Stimulated activated CD8-positive, alpha-beta memory T cell treated with anti-CD3 and anti-CD28 coated beads, Interleukin-12 subunit alpha, Interleukin-12 subunit beta, amount 100 ng/mL, for 4 hours (primary cell): ENCODE results near the gene KRT77.
A peak's percentile ranks its signal among the peaks of the same experiment; 100 is the strongest.
"Not testable (repeated sequence)": the region's sequence is repeated elsewhere in the genome, so short reads cannot be mapped to it uniquely, and the experiment has no call there.

Experiments
- DNase-seq: peaks from one replicate; pipeline ENCODE4 v3.0.0-alpha.2; 2020; ENCODE audit warnings: low read depth

KRT77 gene

DNA sequence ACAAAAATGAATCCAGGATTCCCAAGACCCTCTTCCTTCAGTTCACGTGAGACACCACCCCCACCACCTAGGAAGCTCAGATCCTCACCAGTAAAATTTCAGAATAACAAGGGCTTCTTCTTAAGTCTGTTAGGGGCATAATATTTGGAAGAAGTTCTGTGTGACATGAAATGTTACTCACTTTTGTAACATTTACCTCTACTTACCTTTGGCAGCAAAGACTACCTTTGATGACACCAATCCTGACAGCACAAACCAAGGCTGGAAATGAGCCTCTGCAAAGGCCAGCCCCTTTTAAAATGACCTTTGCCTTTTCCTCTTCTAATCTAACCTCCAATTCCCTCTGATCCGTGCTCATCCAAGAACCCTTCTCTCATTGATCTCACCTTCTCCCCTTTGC lies 19.4 kb upstream of the KRT77 start:
- DNase-seq: no peak

DNA sequence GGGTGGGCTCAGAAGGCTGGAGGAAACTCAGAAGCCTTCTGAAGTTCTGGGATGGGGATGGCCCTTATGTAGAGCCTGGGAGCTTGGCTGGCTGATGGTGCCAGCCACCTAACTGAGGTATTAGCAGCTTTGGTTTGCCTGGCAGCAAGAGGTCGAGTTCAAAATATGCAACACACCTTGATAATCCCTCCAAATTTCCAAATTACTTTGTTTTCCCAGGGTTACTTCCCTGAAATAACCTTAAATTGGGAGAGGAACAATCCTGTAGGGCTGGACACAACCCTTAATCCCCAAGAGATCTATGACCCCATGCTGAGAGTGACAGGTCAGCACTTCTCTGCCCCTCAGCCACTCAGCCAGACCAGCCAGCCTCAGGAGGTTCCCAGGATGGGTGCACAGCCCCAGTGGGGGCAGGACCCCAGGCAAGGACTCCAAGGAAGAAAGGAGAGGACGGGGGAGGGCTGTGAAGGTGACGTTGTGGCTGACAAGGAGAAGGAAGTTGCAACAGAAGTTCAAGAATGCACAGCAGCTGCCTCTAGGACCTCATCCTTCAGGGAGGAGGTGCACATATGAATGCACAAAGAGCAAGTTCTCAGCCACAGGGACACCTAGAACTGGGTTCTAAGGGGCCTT lies 18.6 kb upstream of the KRT77 start:
- no peak for DNase-seq

DNA sequence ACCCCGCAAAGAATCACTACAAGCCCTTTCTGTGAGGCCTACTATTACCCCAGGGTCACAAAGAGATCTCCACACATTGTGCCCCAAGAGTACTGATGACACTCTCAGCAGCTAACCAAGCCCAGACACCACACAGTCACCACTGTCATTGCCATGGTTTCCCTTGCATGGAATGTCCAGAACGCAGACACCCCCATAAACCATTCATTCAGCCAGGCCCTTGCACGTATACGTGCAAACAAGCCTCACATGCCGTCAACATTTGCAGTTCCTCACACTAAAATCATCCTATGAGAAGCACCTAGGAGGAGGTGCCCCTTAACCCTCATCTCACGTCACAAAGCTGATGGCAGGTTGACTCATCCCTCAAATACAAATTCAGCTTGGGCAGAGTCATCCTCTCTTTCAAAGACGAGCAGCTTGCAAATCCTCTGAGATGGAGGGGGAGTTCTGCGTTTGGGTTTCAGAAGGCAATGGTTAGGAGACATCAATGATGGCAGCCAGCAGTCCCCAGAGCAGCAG lies 17.1 kb upstream of the KRT77 start:
- no peak for DNase-seq

DNA sequence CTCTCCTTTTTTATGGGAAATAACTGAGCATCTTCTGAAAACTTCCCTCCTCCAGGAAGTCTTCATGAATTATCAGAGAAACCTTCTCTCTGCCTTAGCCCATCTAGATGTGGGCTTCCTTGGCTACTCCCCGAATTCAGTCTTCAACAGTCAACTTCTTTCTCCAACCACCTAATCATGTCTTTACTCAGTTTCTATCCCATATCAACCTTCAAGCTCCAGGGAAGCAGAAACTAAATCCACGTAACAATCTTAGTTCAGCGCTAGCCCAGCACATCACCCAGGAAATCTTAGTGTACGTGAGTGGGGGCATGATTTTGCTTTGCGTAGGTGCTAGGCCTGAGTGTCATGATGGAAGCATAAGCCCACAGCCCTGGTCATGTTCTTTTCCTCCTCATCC lies 12.7 kb upstream of the KRT77 start:
- DNase-seq: no peak

DNA sequence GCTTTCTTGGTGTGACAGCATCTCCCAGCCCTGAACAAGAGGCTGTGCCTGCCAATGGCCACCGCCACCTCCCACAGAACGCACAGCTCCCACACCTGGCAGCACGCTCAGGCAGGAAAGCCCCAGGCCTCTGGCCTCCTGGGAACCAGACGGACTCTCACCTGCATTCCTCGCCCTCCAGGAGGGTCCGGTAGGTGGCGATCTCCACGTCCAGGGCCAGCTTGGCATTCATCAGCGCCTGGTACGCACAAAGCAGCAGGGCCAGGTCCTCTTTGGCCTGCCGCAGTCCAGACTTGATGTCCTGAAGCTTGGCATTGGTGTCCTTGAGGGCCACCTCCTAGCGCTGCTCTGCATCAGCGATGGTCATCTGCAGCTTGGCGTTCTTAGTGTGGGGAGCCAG lies 12.1 kb upstream of the KRT77 start:
- DNase-seq: no peak

DNA sequence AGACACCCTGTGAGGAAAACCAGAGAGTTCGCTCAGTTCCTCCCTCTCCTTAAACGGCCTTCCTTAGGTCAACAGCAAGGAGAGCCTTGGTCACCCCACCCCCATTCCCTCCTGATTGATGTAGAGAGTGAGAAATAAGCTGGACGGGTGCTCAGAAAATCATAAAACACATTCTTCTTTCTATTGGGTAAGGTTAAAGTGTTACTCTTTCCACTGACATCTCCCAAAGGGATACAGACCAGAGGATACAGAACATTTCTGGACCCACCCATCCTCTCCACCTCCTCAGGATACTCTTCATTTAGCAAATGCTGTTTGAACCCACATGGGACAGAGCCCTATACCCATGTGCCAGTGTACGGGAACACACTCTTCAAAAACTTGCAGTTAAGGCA lies 11.6 kb upstream of the KRT77 start:
- DNase-seq: no peak

DNA sequence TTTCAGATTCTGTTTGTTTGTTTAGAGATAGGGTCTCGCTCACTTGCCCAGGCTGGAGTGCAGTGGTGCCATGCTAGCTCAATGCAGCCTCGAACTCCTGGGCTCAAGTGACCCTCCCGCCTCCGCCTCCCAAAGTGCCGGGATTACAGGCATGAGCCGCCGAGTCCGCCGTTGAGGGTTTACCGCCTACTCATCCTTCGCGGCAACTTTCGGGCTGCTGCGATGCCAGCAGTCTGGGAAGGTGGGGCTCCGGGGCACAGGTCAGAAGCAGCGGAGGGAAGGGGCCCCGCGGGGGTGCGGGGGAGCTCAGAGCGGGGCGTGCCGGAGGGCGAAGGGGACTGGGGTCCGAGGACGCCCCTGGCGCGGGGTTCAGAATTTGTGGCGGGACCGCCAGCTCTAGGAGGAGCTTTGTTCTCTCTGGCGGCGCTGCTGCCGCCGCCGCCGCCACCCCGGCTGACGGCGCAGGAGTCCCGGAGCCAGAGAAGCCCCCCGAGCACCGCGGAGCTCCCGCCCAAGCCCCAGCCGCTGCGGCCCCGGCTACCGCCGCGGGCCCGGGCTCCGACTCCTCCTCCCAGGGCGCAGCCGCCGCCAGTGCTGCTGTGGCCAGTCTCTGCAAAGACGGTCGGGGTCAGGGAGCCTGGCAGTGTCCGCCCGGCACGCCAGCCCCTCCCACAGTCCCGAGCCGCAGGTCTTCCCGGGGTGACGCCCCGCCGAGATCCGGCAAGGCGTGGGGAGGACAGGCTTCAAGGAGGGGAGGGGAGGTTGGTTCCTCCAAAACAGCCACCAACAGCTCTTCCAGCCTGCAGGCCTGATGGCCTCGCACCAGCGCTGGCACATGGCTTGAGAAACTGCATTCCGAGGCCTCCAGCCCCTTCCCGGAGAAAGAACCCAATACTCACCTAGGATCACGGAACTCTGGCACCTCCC lies 10.9 kb upstream of the KRT77 start:
- DNase-seq: peak; percentile 5

DNA sequence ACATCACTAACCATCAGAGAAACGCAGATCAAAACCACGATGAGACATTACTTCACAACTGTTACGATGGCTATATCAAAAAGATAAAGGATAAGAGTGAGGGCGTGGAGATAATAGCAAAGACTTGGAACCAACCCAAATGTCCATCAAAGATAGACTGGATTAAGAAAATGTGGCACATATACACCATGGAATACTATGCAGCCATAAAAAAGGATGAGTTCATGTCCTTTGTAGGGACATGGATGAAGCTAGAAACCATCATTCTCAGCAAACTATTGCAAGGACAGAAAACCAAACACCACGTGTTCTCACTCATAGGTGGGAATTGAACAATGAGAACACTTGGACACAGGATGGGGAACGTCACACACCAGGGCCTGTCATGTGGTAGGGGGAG lies 8.8 kb upstream of the KRT77 start:
- DNase-seq: not testable (repeated sequence)

DNA sequence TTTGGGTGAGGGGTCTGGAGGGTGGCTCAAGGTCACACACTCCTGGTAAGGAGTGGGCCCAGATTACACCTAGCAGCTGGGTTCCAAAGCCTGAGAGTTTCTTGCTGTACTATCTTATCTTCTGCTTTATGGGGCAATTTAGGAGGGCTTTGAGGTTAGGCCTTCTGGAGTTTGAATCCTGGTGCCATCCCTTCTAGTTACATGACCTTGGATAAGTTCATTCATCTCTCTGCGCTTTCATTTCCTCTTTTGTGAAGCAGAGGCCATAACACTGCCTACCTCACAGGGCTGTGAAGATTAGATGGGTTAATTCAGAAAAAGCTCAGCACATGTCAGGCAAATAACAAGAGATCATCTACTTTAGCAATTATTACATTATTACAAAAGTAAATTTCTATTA lies 7.4 kb upstream of the KRT77 start:
- DNase-seq: no peak

DNA sequence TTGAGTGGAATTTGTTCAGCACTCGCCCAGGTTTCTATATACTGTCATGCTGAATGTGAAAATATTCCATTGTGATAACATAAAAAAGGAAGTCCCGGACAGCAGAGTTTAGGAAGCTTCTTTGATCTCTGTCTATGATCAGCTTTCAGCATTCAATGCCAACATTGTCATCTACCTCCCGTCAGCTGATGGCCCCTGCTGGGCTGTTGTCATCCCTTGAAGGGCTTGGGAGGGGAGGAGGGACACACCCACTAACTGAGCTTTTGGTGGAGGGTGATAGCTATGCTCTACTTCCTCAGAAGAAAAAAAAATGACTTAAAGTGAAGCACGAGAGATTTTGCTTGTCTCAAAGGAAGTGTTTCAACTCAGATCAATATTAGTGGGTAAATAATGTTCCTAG lies 4.7 kb upstream of the KRT77 start:
- no peak for DNase-seq

DNA sequence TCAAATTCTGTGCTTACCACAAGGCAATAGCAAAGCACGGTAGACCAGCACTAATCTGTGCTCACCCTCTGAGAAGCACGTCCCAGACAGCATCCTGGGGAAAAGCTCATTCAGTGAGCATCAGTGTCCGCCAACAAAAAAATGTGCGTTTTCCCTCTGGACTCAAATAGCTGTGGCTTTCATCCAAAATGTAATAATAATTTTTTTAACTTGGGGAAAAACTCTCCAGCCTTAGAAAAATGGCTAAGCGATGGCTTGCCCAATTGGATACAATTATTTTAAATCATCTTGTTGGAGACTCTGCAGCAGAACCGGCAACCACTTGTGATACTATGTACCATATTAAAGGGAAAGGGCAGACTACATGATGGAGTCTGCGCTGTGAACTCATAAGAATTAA lies 1.1 kb upstream of the KRT77 start:
- DNase-seq: no peak

DNA sequence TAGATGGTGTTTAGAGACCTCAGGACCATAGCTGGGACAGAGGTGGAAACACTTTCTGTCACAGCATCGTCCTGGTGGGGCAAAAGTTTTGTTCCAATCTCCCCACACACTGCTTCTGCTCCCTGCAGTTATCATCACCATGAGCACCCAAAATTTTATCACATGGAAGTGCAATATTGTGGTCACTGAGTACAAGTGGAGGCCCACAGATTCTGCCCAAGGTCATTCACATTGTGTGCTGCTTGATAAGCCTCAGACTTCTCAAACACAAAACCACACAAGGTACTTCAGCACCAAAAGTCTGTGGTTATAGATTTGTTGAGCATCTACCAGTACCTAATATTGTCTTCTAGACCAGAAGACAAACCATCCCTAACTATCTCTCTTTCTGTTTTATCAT lies 554 bp upstream of the KRT77 start:
- no peak for DNase-seq

DNA sequence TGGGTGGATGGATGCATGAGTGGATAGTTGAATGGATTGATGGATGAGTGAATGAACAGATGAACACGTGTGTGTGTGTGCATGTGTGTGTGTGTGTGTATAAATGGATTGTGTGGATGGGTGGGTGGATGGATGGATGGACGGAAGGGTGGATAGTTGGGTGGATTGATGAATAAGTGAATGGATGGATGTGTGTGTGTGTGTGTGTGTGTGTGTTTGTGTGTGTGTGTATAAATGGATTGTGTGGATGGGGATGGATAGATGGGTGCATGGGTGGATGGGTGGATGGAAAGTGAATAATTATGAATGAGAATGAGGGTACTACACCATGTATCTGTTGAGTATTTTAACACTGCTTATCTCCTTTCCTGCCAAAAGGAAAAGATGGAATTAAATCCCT lies 986 bp downstream of the KRT77 start:
- no peak for DNase-seq

DNA sequence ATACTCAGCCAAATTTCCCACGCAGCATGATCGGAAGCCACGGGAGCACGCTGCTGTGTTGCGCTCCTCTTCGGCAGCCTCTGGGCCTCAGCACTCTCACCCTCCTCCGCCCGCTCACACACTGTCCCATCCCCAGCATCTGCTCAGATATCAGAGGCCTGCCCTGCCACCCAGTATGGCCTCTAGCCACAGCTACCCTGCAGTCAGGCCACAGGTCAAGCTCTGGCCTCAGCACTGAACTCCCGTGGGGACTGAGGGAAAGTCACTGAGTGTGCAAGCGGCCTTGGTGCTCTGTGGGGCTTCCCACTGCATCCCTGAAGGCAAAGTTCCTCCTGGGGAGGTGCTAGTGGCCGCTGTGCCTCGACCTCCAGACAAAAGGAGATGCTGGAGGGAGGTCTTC lies 2.0 kb downstream of the KRT77 start:
- DNase-seq: no peak

DNA sequence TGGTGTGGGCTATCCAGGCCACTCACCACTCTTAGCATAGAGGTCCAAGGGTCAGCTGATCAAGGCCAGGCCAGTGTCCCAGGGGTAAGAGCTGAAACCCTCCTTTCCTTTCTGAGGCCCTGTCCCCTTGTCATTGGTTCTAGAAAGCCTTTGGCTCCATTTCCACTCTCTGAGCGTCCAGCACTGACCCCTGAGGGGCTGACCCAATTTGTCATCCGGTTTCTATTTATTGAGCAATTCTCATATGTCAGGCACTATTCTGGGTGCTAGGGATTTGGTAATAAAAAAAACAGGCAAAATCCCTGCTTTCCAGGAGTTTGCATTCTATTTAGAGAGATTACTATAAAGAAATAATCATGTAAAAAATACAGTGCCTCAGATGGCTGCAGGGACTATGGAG lies 3.4 kb downstream of the KRT77 start:
- DNase-seq: no peak

DNA sequence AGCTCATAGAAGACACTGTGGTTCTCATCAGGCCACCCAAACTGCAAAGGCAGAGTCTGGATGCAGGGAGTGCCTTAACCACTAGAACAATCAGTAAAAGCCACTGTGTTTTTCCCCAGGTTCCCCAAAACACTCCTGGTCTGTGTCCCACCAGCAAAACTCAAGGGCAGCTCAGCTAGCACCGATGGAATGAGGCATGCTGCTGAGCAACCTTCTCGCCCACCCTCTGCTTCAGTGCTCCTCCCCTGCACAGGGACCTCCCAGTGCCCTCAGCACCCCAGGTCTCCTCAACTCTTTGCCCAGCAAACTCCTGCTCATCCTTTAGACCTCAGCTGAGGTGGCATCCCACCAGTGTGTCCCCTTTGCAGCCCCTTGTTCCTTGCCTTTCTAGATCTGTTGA lies 4.0 kb downstream of the KRT77 start:
- no peak for DNase-seq

DNA sequence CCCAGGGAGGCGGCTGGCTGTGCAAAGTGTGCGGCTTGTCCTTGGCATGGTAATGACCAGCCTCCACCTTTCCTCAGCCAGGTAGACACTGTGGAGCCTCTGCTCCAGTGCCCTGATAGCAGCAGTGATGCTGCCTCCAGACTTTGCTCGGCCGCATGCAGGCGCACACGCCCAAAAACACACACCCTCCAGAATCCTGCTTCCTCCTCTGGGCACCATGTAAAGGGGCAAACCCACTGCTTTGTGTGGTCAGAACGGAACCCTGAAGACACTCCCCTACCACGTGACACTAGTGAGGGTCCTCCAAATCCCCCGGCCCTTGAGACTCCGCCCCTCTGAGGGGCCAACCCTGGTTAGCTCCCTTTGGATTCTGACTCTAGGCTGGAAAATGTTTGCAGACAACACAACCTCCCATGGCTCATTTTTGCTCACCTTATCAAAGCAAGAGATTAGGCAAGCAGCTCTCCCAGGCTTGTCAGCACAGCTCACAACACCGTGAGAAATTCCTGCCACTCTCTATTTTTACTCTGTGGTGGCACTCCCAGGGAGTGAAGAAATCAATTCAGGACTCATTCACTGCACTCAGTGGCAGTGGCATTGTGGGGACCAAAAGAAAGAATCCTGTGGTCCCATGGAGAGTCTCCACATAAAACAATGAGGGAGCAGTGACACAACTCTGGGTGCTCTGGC lies 4.5 kb downstream of the KRT77 start:
- no peak for DNase-seq

DNA sequence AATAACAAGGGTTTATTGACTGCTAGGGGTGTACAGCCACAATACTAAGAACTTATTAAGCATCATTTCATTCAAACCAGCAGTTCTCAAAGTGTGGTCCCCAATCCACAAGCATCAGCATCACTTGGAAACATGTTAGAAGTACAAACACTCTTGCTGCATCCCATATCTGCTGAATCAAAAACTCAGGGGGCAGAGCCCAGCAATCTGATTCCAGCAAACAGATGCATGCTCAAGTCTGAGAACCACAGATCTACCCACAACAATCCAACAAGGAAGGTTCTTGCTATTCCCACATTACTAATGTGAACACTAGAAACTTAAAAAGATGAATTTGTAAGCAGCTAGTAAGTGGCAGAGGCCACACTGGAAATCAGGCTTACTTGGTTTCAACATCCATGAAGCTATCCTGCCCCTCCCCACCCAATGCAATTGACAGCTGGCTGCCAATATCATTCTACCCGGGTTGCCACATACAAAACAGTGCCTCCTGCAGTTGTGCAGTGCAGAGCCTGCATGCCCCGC lies 6.2 kb downstream of the KRT77 start:
- no peak for DNase-seq

DNA sequence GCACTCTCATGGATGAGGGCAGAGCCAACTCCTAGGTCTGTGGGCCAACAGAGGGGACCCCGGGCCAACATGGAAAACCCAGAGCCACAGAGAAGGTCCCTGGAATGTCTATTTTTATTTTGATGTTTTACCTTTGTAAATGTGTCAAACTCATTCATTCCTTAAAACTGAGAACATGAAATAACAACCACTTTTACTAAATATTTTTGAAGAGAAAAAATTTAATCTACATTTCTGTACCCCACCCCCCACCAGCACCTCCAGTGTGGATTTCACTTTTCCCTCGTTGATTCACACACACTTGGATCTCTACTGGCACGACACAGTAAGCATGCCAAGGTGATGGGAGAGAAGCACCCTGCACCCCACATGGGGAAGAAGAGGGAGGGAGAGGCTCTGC lies 6.7 kb downstream of the KRT77 start:
- no peak for DNase-seq

DNA sequence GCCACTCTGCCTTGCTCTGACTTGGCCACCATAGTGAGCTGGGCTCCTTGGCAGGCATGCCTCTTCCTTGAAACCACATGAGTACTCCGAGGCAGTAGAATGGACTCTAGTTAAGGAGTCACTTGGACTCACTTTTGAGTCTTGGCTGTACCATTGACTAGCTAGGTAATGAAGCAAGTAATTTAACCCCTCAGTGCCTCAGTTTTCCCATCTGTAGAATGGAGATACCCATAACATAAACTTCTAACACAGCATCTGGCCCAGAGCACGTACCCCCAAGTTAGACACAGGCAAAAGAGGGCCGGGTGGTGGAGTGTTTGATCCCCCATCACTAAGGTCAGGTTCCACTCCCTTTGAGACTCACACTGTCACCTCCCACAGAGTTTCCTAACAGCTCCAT lies 8.3 kb downstream of the KRT77 start:
- no peak for DNase-seq

DNA sequence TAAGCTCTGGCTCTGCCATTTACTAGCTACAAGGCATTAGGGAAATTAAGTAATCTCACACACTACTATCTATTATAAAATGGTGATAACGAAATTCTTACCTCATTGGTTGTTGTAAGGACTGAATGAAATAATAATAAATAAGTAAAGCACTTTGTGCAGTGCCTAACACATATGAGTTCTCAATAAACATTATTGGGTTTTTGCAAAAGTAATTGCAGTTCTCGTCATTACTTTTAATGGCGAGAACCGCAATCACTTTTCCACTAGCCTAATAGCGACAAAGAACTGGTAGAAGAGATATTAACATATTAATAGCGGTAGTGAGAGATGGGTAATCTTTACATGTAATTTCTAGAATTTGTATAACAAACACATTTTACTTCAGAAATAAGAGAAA lies 9.2 kb downstream of the KRT77 start:
- no peak for DNase-seq

DNA sequence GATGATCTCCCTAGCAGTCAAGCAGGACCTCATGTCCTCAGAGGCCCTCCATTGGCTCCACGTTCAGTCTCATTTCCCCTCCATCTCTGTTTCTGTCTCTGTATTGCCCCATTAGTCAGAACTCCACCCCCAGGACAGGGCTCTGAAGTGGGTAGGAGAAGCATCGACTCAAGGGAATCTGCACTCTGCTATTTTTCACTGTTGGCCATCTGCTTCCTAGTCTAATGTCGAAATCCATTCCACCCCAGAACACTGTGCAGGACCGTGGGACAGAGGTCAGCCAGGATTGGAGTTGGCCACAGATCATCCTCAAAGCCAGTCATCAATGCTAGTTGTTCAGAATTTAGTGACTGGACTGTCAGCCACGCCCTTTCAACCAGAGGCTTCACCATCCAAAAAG lies 10.1 kb downstream of the KRT77 start:
- DNase-seq: no peak

DNA sequence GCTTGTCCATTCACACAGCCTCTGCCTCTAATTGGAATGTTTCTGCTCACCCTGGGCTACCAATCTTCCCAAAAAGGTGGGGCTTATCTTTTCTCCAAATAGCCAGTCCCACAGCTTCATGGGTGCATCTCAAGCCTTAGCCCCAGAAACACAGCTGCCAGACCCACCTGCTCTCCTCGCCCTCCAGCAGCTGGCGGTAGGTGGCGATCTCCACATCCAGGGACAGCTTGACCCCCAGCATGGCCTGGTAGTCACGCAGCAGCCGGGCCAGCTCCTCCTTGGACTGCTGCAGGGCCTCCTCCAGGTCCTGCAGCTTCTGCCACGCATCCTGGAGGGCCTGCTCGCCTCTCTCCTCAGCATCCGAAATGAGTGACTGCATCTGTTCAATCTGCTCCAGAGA lies 11.1 kb downstream of the KRT77 start:
- DNase-seq: no peak
